UCSD-AML1 (cell line): ENCODE measurements around the gene SPAG8.

Experiments
- DNase-seq: peaks from one replicate; lab custom pipeline; 2025; ENCODE audit not compliant: unreplicated experiment; lab: John Stamatoyannopoulos, UW

Gene SPAG8

GRCh38 chr9:35840881-35841644 is 29.0 kb upstream of the SPAG8 start:
- no peak for DNase-seq

GRCh38 chr9:35839926-35840325 is 27.9 kb upstream of the SPAG8 start:
- no peak for DNase-seq

GRCh38 chr9:35836595-35836994 is 24.5 kb upstream of the SPAG8 start:
- DNase-seq, result no peak

- no peak for DNase-seq
Observed at GRCh38 chr9:35835766-35836165, 23.7 kb upstream of the SPAG8 start.

GRCh38 chr9:35835216-35835632 is 23.2 kb upstream of the SPAG8 start:
- DNase-seq, result no peak

- DNase-seq, result no peak
Observed at GRCh38 chr9:35834260-35835215, 22.5 kb upstream of the SPAG8 start.

GRCh38 chr9:35832814-35833213 is 20.8 kb upstream of the SPAG8 start:
- DNase-seq, result no peak

- no peak for DNase-seq
Observed at GRCh38 chr9:35831040-35831439, 19.0 kb upstream of the SPAG8 start.

GRCh38 chr9:35829764-35830096 is 17.7 kb upstream of the SPAG8 start:
- no peak for DNase-seq

GRCh38 chr9:35829084-35829763 is 17.2 kb upstream of the SPAG8 start, which contains the start of gene TMEM8B:
TMEM8B (plus strand) TSS chr9:35829228; CDS start chr9:35829448, 220 bp downstream.
- peak; percentile 89 for DNase-seq

GRCh38 chr9:35828716-35829083 is 16.6 kb upstream of the SPAG8 start, which contains the start of gene FAM221B:
FAM221B (minus strand) TSS chr9:35828732; CDS start chr9:35826161, 2,571 bp downstream.
- DNase-seq, result peak; percentile 46

GRCh38 chr9:35827486-35827885 is 15.4 kb upstream of the SPAG8 start:
- DNase-seq, result no peak

GRCh38 chr9:35826071-35826701 is 14.1 kb upstream of the SPAG8 start:
- peak; percentile 41 for DNase-seq

GRCh38 chr9:35822926-35823325 is 10.9 kb upstream of the SPAG8 start:
- DNase-seq, result no peak

GRCh38 chr9:35820076-35820475 is 8.0 kb upstream of the SPAG8 start:
- DNase-seq, result no peak

- DNase-seq, result no peak
Observed at GRCh38 chr9:35818341-35818740, 6.3 kb upstream of the SPAG8 start.

GRCh38 chr9:35816708-35817107 is 4.6 kb upstream of the SPAG8 start:
- no peak for DNase-seq

GRCh38 chr9:35814841-35815543 is 2.9 kb upstream of the SPAG8 start, which contains the start of gene HINT2:
HINT2 (minus strand) TSS chr9:35815042; CDS start chr9:35814979, 63 bp downstream.
- peak; percentile 95 for DNase-seq

GRCh38 chr9:35814106-35814840 is 2.2 kb upstream of the SPAG8 start:
- DNase-seq, result peak; percentile 68
